ENCODE measurements around the gene ADSL.

DNA sequence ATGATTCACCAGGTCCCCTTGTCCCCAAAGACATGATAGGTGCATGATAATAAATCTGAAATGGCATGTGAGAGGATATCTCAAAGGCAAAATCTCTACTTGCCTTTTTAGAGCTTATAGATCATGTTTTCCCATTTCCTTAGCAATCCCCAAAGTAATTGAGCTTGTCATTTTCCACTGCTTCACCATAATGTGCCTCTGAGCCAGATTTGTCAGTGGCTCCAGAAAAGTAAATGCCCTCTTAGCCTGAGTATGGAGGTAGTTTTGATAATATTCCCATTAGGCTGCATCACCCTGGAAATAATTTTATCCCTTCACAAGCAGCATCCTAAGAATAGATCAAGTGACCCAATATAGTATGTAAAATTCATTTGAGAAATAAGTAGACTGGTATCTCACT, 36.7 kb upstream of the ADSL start:
- TF ChIP-seq RAD21 (IDR thresholded peaks at IDR 0.05; ENCODE audit: low read length) (no peak), CTCF (conservative IDR thresholded peaks at IDR 0.05; ENCODE audit: low read depth, low read length) (no peak), POLR2A (IDR thresholded peaks at IDR 0.05; ENCODE audit: low read depth, low read length) (no peak), CEBPB (IDR thresholded peaks at IDR 0.05; ENCODE audit: low read depth, low read length) (no peak), CHD1 (IDR thresholded peaks at IDR 0.05; ENCODE audit: low read depth, low read length) (no peak), MAZ (IDR thresholded peaks at IDR 0.05; ENCODE audit: borderline replicate concordance, low read depth, low read length) (no peak), RCOR1 (IDR thresholded peaks at IDR 0.05; ENCODE audit: insufficient replicate concordance, low read length) (no peak), FOS (IDR thresholded peaks at IDR 0.05; ENCODE audit: low read depth, low read length) (no peak), SMC3 (IDR thresholded peaks at IDR 0.05; ENCODE audit: low read depth, low read length) (no peak), MAFK (IDR thresholded peaks at IDR 0.05; ENCODE audit: low read depth, low read length) (no peak), BHLHE40 (IDR thresholded peaks at IDR 0.05; ENCODE audit: low read depth, low read length) (no peak)
- TF ChIP-seq, protein P1, sequence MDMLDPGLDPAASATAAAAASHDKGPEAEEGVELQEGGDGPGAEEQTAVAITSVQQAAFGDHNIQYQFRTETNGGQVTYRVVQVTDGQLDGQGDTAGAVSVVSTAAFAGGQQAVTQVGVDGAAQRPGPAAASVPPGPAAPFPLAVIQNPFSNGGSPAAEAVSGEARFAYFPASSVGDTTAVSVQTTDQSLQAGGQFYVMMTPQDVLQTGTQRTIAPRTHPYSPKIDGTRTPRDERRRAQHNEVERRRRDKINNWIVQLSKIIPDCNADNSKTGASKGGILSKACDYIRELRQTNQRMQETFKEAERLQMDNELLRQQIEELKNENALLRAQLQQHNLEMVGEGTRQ (IDR thresholded peaks at IDR 0.05; ENCODE audit: low read depth, low read length), result no peak
- TF ChIP-seq, protein P2, sequence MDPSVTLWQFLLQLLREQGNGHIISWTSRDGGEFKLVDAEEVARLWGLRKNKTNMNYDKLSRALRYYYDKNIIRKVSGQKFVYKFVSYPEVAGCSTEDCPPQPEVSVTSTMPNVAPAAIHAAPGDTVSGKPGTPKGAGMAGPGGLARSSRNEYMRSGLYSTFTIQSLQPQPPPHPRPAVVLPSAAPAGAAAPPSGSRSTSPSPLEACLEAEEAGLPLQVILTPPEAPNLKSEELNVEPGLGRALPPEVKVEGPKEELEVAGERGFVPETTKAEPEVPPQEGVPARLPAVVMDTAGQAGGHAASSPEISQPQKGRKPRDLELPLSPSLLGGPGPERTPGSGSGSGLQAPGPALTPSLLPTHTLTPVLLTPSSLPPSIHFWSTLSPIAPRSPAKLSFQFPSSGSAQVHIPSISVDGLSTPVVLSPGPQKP (IDR thresholded peaks at IDR 0.05; ENCODE audit: borderline replicate concordance, low read depth, low read length), result no peak
